ENCODE data around the gene TBX6. TPM values are rescaled to one million over a fixed set of nuclear protein-coding genes. Genes with fewer than 3 reads are reported as not detected.
A peak's percentile ranks its signal among the peaks of the same experiment; 100 is the strongest.
"Not testable (repeated sequence)": the region's sequence is repeated elsewhere in the genome, so short reads cannot be mapped to it uniquely, and the experiment has no call there.

Gene TBX6
- total and polyA plus RNA-seq, 5 donors from 2014 or later = 0.29 to 0.42 TPM; not detected in 3

- Histone ChIP-seq H3K27me3 (ENCODE audit: control insufficient read depth, insufficient read depth, low read length) (no peaks in the 10 kb centered on the region), H3K36me3 (ENCODE audit: control insufficient read depth, insufficient read depth, low read length) (peaks cover 17% of the 10 kb centered on the region), H3K9me3 (ENCODE audit: control insufficient read depth in 2 of 2, low read length in 2 of 2) (no peaks in the 10 kb centered on the region), H3K27ac (ENCODE audit: insufficient read depth, low read length, poor library complexity, severe bottlenecking) (no peak overlapping the region), H3K4me1 (ENCODE audit: control insufficient read depth, insufficient read depth, low read length, poor library complexity, severe bottlenecking) (peaks cover 38% of the 10 kb centered on the region), H3K4me3 (ENCODE audit: low read depth, low read length) (no peak overlapping the region)
- H3K4me1 Mint-ChIP-seq = peaks cover 0 to 62% (median 21%) of the 10 kb centered on the region in 4 donors
- H3K4me3 Mint-ChIP-seq = no peak overlapping the region
- DNase-seq (no peak), ATAC-seq (ENCODE audit: low read depth in 2 of 2) (no peak)
- H3K9me3 Mint-ChIP-seq = no peaks in the 10 kb centered on the region
- peak overlapping the region in 1 of 3 donors; percentile 76 for H3K27ac Mint-ChIP-seq
- H3K27me3 Mint-ChIP-seq = no peaks in the 10 kb centered on the region
- H3K36me3 Mint-ChIP-seq = peaks cover 14% of the 10 kb centered on the region
Measured at GRCh38 chr16:30117768-30118167, 26.0 kb upstream of the TBX6 start.

DNA sequence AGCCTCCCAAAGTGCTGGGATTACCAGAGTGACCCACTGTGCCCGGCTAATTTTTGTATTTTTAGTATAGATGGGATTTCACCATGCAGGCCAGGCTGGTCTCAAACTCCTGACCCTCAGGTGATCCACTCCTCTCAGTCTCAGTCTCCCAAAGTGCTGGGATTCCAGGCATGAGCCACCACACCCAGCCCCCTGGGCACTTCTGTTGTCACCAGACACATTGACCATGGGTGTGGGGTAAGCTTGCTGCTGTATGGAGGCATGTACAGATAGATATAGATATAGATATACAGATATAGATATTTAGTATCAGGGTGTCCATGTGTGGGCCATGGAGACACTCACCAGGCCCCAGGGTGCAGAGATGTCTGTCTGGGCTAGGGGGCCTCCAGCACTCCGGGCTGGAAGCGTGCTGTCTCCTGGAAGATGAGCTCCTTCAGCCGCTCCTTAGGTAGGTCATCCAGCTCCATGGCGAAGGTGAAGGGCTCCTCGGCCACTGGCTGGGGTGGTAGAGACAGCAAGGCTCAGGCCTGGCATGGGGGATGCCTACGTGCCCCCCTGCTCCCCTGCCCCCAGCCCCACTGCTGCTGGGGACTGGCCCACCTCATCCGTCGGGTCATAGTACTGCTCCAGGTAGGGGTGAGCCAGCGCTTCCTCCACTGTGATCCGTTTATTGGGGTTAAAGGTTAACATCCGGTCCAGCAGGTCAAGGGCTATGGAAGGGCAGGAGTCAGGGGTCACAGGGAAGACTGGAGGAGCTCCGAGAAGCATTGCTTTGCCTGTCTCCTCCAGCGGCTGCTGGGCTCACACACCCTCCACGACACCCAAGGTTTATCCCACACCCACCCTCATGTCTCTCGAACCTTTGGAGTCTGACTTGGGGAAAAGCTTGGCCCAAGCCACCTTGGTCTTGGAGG lies 24.8 kb upstream of the TBX6 start:
- Histone ChIP-seq H3K36me3 (ENCODE audit: control insufficient read depth, insufficient read depth, low read length) (peaks cover 17% of the 10 kb centered on the region), H3K27ac (ENCODE audit: insufficient read depth, low read length, poor library complexity, severe bottlenecking) (peak overlapping the region; percentile 5), H3K4me1 (ENCODE audit: control insufficient read depth, insufficient read depth, low read length, poor library complexity, severe bottlenecking) (peaks cover 26% of the 10 kb centered on the region), H3K9me3 (ENCODE audit: control insufficient read depth in 2 of 2, low read length in 2 of 2) (no peaks in the 10 kb centered on the region), H3K4me3 (ENCODE audit: low read depth, low read length) (no peak overlapping the region), H3K27me3 (ENCODE audit: control insufficient read depth, insufficient read depth, low read length) (no peaks in the 10 kb centered on the region)
- Mint-ChIP-seq H3K9me3 (no peaks in the 10 kb centered on the region), H3K27me3 (no peaks in the 10 kb centered on the region), H3K36me3 (peaks cover 14% of the 10 kb centered on the region), H3K27ac (no peak overlapping the region), H3K4me1 (peaks cover 0 to 53% (median 17%) of the 10 kb centered on the region in 4 donors), H3K4me3 (no peak overlapping the region)
- DNase-seq (no peak), ATAC-seq (ENCODE audit: low read depth in 2 of 2) (no peak)

DNA sequence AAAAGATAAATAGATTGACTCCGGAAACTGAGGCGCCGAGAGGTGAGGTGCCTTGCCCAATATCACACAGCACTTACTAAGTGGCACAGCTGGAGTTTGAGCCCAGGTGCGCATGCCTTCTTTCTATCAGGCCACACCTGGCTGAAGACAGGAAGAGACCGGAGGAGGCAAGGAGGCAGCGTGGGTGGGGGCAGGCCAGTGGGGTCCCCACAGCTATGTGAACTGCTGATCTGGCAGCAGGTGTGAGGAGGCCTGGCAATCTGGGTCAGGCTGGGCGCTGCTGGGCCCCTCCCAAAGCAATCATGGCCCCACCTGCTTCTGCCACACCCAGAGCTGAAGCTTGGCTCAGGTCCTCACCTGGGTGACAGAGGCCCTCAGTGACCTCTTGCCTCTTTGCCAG lies 23.5 kb upstream of the TBX6 start:
- no peaks in the 10 kb centered on the region for H3K9me3 Mint-ChIP-seq
- ATAC-seq (ENCODE audit: low read depth in 2 of 2) (peak; percentile 22 to 72), DNase-seq (peak in 2 of 3 donors; percentile 23 to 70)
- no peaks in the 10 kb centered on the region for H3K27me3 Mint-ChIP-seq
- peaks cover 22% of the 10 kb centered on the region for H3K36me3 Mint-ChIP-seq
- H3K4me1 ChIP-seq (ENCODE audit: control insufficient read depth, insufficient read depth, low read length, poor library complexity, severe bottlenecking) = peaks cover 25% of the 10 kb centered on the region
- H3K27me3 ChIP-seq (ENCODE audit: control insufficient read depth, insufficient read depth, low read length) = no peaks in the 10 kb centered on the region
- no peaks in the 10 kb centered on the region for H3K9me3 ChIP-seq (ENCODE audit: control insufficient read depth in 2 of 2, low read length in 2 of 2)
- peak overlapping the region; percentile 57 to 77 (median 66) for H3K4me3 Mint-ChIP-seq
- peaks cover 0 to 46% (median 16%) of the 10 kb centered on the region in 4 donors for H3K4me1 Mint-ChIP-seq
- H3K36me3 ChIP-seq (ENCODE audit: control insufficient read depth, insufficient read depth, low read length) = peaks cover 26% of the 10 kb centered on the region
- H3K27ac Mint-ChIP-seq = peak overlapping the region; percentile 47 to 90 (median 73)
- H3K27ac ChIP-seq (ENCODE audit: insufficient read depth, low read length, poor library complexity, severe bottlenecking) = peak overlapping the region; percentile 57
- no peak overlapping the region for H3K4me3 ChIP-seq (ENCODE audit: low read depth, low read length)

- peak overlapping the region; percentile 57 for H3K27ac ChIP-seq (ENCODE audit: insufficient read depth, low read length, poor library complexity, severe bottlenecking)
- H3K4me1 Mint-ChIP-seq = peaks cover 0 to 42% (median 14%) of the 10 kb centered on the region in 4 donors
- not testable (repeated sequence) for DNase-seq; H3K9me3 Mint-ChIP-seq; H3K4me3 ChIP-seq (ENCODE audit: low read depth, low read length); H3K9me3 ChIP-seq (ENCODE audit: control insufficient read depth in 2 of 2, low read length in 2 of 2); H3K27me3 Mint-ChIP-seq; H3K27me3 ChIP-seq (ENCODE audit: control insufficient read depth, insufficient read depth, low read length); ATAC-seq (ENCODE audit: low read depth in 2 of 2)
- H3K4me3 Mint-ChIP-seq = peak overlapping the region; percentile 57 to 77 (median 66)
- peak overlapping the region; percentile 47 to 90 (median 73) for H3K27ac Mint-ChIP-seq
- H3K36me3 Mint-ChIP-seq = peaks cover 22% of the 10 kb centered on the region
- H3K4me1 ChIP-seq (ENCODE audit: control insufficient read depth, insufficient read depth, low read length, poor library complexity, severe bottlenecking) = peaks cover 25% of the 10 kb centered on the region
- H3K36me3 ChIP-seq (ENCODE audit: control insufficient read depth, insufficient read depth, low read length) = peaks cover 26% of the 10 kb centered on the region
Measured at GRCh38 chr16:30114833-30115232, 23.1 kb upstream of the TBX6 start.

DNA sequence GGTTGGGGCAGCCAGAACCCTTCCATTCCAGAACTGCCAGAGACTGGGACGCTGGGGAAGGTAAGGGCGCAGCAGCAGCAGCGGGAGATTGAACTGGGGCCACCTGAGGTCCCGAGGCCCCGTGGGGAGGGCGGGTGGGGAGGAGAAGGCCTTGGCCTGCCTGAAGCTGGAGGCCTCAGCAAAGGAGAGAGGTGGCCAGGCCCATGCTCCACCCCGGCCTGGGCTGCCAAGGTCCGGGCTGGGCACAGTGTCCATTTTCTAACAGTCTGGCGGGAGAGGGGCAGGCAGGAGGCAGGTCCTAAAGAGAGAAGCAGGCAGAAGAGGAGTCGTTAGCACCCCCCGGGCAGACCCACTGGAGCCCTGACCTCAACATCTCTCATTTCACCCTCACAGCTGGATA lies 22.7 kb upstream of the TBX6 start:
- H3K36me3 Mint-ChIP-seq = peaks cover 21% of the 10 kb centered on the region
- ATAC-seq (ENCODE audit: low read depth in 2 of 2) = no peak
- no peaks in the 10 kb centered on the region for H3K9me3 Mint-ChIP-seq
- H3K4me1 ChIP-seq (ENCODE audit: control insufficient read depth, insufficient read depth, low read length, poor library complexity, severe bottlenecking) = peaks cover 25% of the 10 kb centered on the region
- peak overlapping the region; percentile 41 for H3K27ac ChIP-seq (ENCODE audit: insufficient read depth, low read length, poor library complexity, severe bottlenecking)
- peaks cover 0 to 38% (median 13%) of the 10 kb centered on the region in 4 donors for H3K4me1 Mint-ChIP-seq
- DNase-seq = no peak
- peak overlapping the region in 1 of 4 donors; percentile 63 for H3K4me3 Mint-ChIP-seq
- peaks cover 23% of the 10 kb centered on the region for H3K36me3 ChIP-seq (ENCODE audit: control insufficient read depth, insufficient read depth, low read length)
- no peaks in the 10 kb centered on the region for H3K27me3 ChIP-seq (ENCODE audit: control insufficient read depth, insufficient read depth, low read length)
- H3K9me3 ChIP-seq (ENCODE audit: control insufficient read depth in 2 of 2, low read length in 2 of 2) = no peaks in the 10 kb centered on the region
- H3K27me3 Mint-ChIP-seq = no peaks in the 10 kb centered on the region
- H3K27ac Mint-ChIP-seq = peak overlapping the region; percentile 47 to 90 (median 73)
- H3K4me3 ChIP-seq (ENCODE audit: low read depth, low read length) = no peak overlapping the region

DNA sequence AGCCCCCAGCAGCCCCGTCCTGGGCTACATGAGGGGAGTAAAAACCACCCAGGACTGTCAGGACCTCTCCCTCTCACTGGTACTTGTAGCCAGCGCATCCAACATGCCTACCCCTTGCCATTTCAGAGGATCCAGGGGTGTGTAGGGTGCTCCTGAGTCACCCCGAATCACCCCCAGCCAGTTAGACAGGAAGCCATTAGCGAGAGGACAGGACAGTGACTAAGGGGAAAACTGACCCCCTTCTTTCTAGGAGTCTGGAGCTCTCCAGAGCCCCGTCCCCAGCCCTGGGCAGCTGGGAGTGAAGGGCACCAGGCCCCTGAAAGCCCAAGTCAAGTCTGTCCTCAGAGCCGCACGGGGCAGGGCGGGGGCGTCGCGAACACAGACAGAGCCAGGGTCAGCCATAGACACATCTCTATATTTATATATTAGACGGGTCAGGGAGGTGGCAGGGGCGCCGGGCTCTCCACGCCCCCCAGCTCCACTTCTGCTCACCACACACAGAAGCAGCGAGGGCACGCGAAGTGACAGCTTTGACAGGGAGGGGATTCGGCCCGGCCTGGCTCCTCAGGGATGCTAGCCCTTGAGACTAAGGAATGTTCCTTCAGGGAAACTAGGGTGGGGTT lies 22.1 kb upstream of the TBX6 start:
- DNase-seq = no peak
- Mint-ChIP-seq H3K9me3 (no peaks in the 10 kb centered on the region), H3K27ac (peak overlapping the region; percentile 52 to 73 (median 56)), H3K4me1 (peaks cover 0 to 34% (median 10%) of the 10 kb centered on the region in 4 donors), H3K27me3 (no peaks in the 10 kb centered on the region), H3K4me3 (no peak overlapping the region), H3K36me3 (peaks cover 16% of the 10 kb centered on the region)
- no peaks in the 10 kb centered on the region for H3K27me3 ChIP-seq (ENCODE audit: control insufficient read depth, insufficient read depth, low read length)
- no peaks in the 10 kb centered on the region for H3K9me3 ChIP-seq (ENCODE audit: control insufficient read depth in 2 of 2, low read length in 2 of 2)
- peaks cover 23% of the 10 kb centered on the region for H3K36me3 ChIP-seq (ENCODE audit: control insufficient read depth, insufficient read depth, low read length)
- no peak overlapping the region for H3K4me3 ChIP-seq (ENCODE audit: low read depth, low read length)
- peaks cover 25% of the 10 kb centered on the region for H3K4me1 ChIP-seq (ENCODE audit: control insufficient read depth, insufficient read depth, low read length, poor library complexity, severe bottlenecking)
- peak overlapping the region; percentile 41 for H3K27ac ChIP-seq (ENCODE audit: insufficient read depth, low read length, poor library complexity, severe bottlenecking)
- ATAC-seq (ENCODE audit: low read depth in 2 of 2) = no peak

DNA sequence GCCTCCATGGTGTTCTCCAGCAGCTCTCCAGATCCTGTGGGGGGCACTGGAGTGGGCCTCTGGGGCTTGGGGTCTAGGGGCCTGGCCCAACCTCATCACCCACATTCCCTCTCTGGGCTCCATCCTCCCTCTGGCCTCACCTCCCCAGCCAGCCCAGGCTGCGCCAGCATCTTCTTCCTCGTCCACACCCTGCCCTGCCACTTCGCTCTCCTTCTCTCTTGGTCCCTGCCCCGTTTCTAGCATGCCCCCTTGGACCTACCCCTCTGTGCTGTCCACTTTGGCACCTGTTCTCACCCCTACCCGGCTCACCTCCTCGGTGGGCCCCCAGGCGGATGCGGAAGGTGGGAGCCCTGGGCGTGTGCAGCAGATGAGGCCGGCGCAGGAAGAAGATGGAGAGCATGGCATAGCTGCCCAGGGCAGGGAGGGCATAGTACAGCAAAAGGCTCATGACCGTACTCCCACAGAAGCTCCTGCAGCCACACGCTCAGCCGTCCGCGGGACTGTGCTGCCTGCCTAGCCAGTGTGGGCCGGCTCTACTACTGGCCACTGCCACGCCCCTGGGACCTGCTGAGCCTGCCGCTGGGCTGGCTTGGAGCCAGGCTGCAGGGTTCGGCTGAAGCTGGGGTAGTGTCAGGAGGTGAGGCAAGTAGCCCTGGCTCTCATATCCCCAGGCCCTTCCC lies 21.4 kb upstream of the TBX6 start, which contains the start of gene GDPD3:
Gene GDPD3, minus strand, starts transcription at position 507 of the 680 bp plus-strand sequence. Its CDS starts 59 bp downstream, at position 448.
- no peaks in the 10 kb centered on the region for H3K27me3 Mint-ChIP-seq
- Histone ChIP-seq H3K27me3 (ENCODE audit: control insufficient read depth, insufficient read depth, low read length) (no peaks in the 10 kb centered on the region), H3K9me3 (ENCODE audit: control insufficient read depth in 2 of 2, low read length in 2 of 2) (no peaks in the 10 kb centered on the region), H3K36me3 (ENCODE audit: control insufficient read depth, insufficient read depth, low read length) (peaks cover 23% of the 10 kb centered on the region), H3K27ac (ENCODE audit: insufficient read depth, low read length, poor library complexity, severe bottlenecking) (peak within 1 kb of the TSS; percentile 41), H3K4me1 (ENCODE audit: control insufficient read depth, insufficient read depth, low read length, poor library complexity, severe bottlenecking) (peaks cover 25% of the 10 kb centered on the region), H3K4me3 (ENCODE audit: low read depth, low read length) (no peak within 1 kb of the TSS)
- H3K4me3 Mint-ChIP-seq = no peak within 1 kb of the TSS
- peaks cover 0 to 34% (median 10%) of the 10 kb centered on the region in 4 donors for H3K4me1 Mint-ChIP-seq
- ATAC-seq (ENCODE audit: low read depth in 2 of 2) = no peak
- no peaks in the 10 kb centered on the region for H3K9me3 Mint-ChIP-seq
- peaks cover 15% of the 10 kb centered on the region for H3K36me3 Mint-ChIP-seq
- peak within 1 kb of the TSS; percentile 52 to 83 (median 73) for H3K27ac Mint-ChIP-seq
- DNase-seq = no peak
